Heart left ventricle (tissue), 16 donors: Measurements from ENCODE around the gene GPC6. TPM values are rescaled to one million over a fixed set of nuclear protein-coding genes. Genes with fewer than 3 reads are reported as not detected.

Source experiments
- ATAC-seq, 4 donors: fragments of 200-7000 bp; cut with Tn5 transposase; one replicate each; pipeline ENCODE4 v1.9.1; 2020 to 2022; ENCODE audit warnings: moderate library complexity in 4 of 4, mild to moderate bottlenecking in 3 of 4, moderate number of reproducible peaks in 1 of 4
- DNase-seq, 5 donors: peaks; one replicate each; pipeline ENCODE4 v3.0.0-alpha.2; 2020
- H3K27ac ChIP-seq, 12 donors: fragments of 200-600 bp; sonication (generic) in 4 of 12; one replicate each; pipeline versions ENCODE4 v1.5.0 to v1.8.0; 2016 to 2022; ENCODE audit warnings: mild to moderate bottlenecking in 2 of 12
- H3K27me3 ChIP-seq, 9 donors: fragments of 200-600 bp; sonication (generic) in 2 of 9; one replicate each; pipeline versions ENCODE4 v1.5.1 to v1.8.0; 2016 to 2022; ENCODE audit warnings: mild to moderate bottlenecking in 3 of 9
- H3K36me3 ChIP-seq, 9 donors: fragments of 200-600 bp; sonication (generic) in 2 of 9; one replicate each; pipeline versions ENCODE4 v1.5.0 to v1.8.0; 2018 to 2022; ENCODE audit warnings: mild to moderate bottlenecking in 2 of 9
- H3K4me1 ChIP-seq, 12 donors: fragments of 200-600 bp; sonication (generic) in 4 of 12; one replicate each; pipeline versions ENCODE4 v1.5.0 to v1.8.0; 2016 to 2022; ENCODE audit warnings: mild to moderate bottlenecking in 3 of 12
- H3K4me3 ChIP-seq, 12 donors: fragments of 200-600 bp; sonication (generic) in 4 of 12; one replicate each; pipeline versions ENCODE4 v1.5.0 to v1.8.0; 2017 to 2022; ENCODE audit warnings: mild to moderate bottlenecking in 9 of 12, moderate library complexity in 4 of 12
- H3K9me3 ChIP-seq, 12 donors: fragments of 200-600 bp; sonication (generic) in 4 of 12; one replicate each; pipeline versions ENCODE4 v1.5.0 to v1.8.0; 2016 to 2022; ENCODE audit warnings: mild to moderate bottlenecking in 1 of 12
- POLR2A ChIP-seq, 2 donors: fragments of 450-650 bp; IDR thresholded peaks; one replicate each; pipeline ENCODE4 v1.6.1; 2017; ENCODE audit warnings: antibody characterized with exemption in 2 of 2, mild to moderate bottlenecking in 2 of 2, moderate library complexity in 2 of 2
- WGBS, 4 donors: extraction: QIAGEN DNeasy Blood & Tissue Kit in 2 of 4; methylation state at CpG; one replicate each; pipeline versions ENCODE4 v1.1.5 to v1.1.7; 2013 to 2018; 5-methylcytosine and 5-hydroxymethylcytosine counted together
- intact Hi-C, 10 donors: fragments of 100-400 bp; cut with DNase I; formaldehyde crosslinking; loops; one replicate each; pipeline versions ENCODE4 v1.11.1 to v1.14.2; 2022
- polyA plus RNA-seq, 2 donors: library from polyadenylated mRNA; stranded (reverse); fragments of 200-250 nt; gene quantifications; one replicate each; pipeline ENCODE4 v1.2.3, GENCODE V29; 2013
- total RNA-seq, 9 donors: library from RNA; depleted of rRNA in 2 of 9; stranded (reverse); fragments of >200 nt in 2 of 9; fragmentation: NEBNext Ultra II Directional in 3 of 9; extraction: Animal tissue kit (Norgen Biotek cat#: 25700) in 3 of 9; gene quantifications; one replicate each; pipeline versions ENCODE4 v1.1.0 to v1.2.4, GENCODE V29; 2016 to 2023
- TF ChIP-seq, protein P1 (sequence below), 12 donors: fragments of 200-600 bp; sonication (generic) in 4 of 12; IDR thresholded peaks; one replicate each; pipeline versions ENCODE4 v1.5.0 to v1.8.0; 2018 to 2022; ENCODE audit warnings: antibody characterized with exemption in 12 of 12, mild to moderate bottlenecking in 5 of 12
- donor health status: ischemic (EF 13 %, LVEDD 7.1; RV severe dilation, severe dysfunction).
- donor health status: healthy with polysubstance abuse.
- donor health status: DM: no; HTN: yes; CAD: no.
- donor health status: DM: no; HTN: no; CAD: no.
- donor health status: ischemic (EF 25% LVEDD 6.9; RV normal size, moderate dysfunction).
- donor health status: ischemic (EF 25% LVEDD 5.7; RV mildly dilated, moderate dysfunction).
- donor health status: healthy.
- donor health status: DM: yes; HTN: yes; CAD: no.
- donor health status: ischemic (EF 35%, LVEDD 5.7; RV mildly dilated, moderate dysfunction).
- donor health status: nonischemic (EF 11% LVEDD 7.7; RV severe dilation, severe dysfunction).
- donor health status: DM: yes; HTN: yes; CAD: no.
- donor health status: PGD.
- donor health status: ischemic (EF 29% LVEDD 5.4; RV normal size, mild dysfunction).
- donor health status: nonischemic (EF 23%, LVEDD 6.1; RV moderate dilation, normal function).

GPC6 gene
- total and polyA plus RNA-seq, 11 donors, result 0.08 to 6.2 (median 2.0) TPM

DNA sequence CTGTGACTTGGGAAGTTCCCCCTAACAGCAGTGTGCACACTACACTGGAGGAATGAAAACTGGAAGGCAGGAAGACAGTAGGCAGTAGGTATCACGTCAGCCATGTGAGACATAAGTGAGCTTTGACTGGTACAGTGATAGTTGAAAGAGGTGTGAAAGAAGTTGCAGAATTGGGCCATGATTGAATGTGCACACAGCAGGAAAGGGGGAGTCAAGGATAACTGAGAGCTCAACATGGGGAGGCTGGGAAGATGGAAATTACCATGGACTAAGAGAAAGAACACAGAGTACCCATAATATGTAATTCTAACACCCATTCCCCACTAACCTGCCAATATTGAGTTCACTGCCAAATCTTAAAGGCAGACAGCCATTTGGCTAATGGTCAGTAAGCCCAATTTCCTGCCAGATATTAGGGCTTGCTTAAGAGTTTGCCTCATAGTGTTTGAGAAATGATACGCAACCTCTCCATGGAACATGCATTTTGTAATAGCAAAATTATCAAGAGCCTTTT is 931.2 kb downstream of the GPC6 start:
- 38 to 63% (median 45%) methylated on average over 2 of the region's 2 CpGs for WGBS, 4 donors

DNA sequence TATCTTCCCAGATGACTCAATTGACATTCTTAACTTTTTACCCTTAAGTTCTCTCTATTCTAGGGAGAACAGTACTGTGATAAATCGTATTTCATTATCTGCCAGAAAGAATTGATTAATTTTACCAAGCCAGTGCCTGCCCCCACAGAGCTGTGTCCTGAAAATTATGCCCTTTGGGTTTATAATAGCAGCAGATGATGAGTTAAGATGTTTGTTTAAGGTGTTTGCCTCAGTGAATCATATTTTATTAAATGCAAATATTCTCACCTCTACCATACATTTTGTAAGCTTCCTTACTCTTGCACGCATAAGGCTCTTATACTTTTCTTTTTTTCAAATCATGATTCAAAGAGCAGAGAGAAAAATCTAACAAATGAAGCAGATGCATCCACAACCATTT is 934.3 kb downstream of the GPC6 start:
- 82 to 86% (median 83%) methylated on average over 2 of the region's 2 CpGs for WGBS, 4 donors
- intact Hi-C loops, result no loop called here
- no peak overlapping the region for H3K4me3 ChIP-seq
- H3K36me3 ChIP-seq, result no peaks in the 10 kb centered on the region
- no peaks in the 10 kb centered on the region for H3K27me3 ChIP-seq
- TF ChIP-seq, protein P1, sequence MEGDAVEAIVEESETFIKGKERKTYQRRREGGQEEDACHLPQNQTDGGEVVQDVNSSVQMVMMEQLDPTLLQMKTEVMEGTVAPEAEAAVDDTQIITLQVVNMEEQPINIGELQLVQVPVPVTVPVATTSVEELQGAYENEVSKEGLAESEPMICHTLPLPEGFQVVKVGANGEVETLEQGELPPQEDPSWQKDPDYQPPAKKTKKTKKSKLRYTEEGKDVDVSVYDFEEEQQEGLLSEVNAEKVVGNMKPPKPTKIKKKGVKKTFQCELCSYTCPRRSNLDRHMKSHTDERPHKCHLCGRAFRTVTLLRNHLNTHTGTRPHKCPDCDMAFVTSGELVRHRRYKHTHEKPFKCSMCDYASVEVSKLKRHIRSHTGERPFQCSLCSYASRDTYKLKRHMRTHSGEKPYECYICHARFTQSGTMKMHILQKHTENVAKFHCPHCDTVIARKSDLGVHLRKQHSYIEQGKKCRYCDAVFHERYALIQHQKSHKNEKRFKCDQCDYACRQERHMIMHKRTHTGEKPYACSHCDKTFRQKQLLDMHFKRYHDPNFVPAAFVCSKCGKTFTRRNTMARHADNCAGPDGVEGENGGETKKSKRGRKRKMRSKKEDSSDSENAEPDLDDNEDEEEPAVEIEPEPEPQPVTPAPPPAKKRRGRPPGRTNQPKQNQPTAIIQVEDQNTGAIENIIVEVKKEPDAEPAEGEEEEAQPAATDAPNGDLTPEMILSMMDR (IDR thresholded peaks at IDR 0.05), result no peak
- no peak for TF ChIP-seq POLR2A (IDR thresholded peaks at IDR 0.05)
- ATAC-seq, result no peak
- H3K4me1 ChIP-seq, result no peaks in the 10 kb centered on the region
- no peaks in the 10 kb centered on the region for H3K9me3 ChIP-seq
- H3K27ac ChIP-seq, result no peak overlapping the region
- no peak for DNase-seq

More for the DNA sequence above, 931.2 kb downstream of the GPC6 start:
- Histone ChIP-seq H3K9me3 (no peaks in the 10 kb centered on the region), H3K4me3 (no peak overlapping the region), H3K27ac (no peak overlapping the region), H3K36me3 (no peaks in the 10 kb centered on the region), H3K4me1 (no peaks in the 10 kb centered on the region), H3K27me3 (no peaks in the 10 kb centered on the region)
- DNase-seq, result no peak
- TF ChIP-seq, protein P1 (IDR thresholded peaks at IDR 0.05), result no peak
- no peak for TF ChIP-seq POLR2A (IDR thresholded peaks at IDR 0.05)
- intact Hi-C loops, result no loop called here
- ATAC-seq, result peak; percentile 24 to 82 (median 49)

DNA sequence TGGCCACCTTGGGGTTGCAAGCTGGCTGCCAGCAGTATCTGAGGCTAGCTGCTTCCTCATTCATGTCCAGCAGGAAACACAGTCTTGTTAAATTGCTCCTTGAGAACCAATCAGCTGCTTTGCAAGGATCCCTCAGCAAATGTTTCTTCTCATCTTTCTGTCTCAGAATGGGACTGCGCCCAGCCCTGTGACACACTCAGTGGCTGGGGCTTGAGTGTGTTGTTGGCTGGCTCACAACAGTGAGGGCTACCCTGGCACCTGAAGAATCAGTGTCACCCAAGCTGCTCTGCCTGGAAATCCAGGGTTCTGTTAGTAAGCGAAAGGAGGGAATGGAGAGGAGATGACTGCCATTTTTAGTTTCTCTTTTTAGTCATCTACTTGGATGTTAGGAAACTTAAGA is 935.7 kb downstream of the GPC6 start:
- Histone ChIP-seq H3K27ac (no peak overlapping the region), H3K27me3 (no peaks in the 10 kb centered on the region), H3K36me3 (no peaks in the 10 kb centered on the region), H3K4me3 (no peak overlapping the region), H3K4me1 (no peaks in the 10 kb centered on the region), H3K9me3 (no peaks in the 10 kb centered on the region)
- TF ChIP-seq POLR2A (IDR thresholded peaks at IDR 0.05), result no peak
- TF ChIP-seq, protein P1 (IDR thresholded peaks at IDR 0.05), result no peak
- DNase-seq (peak in 1 of 5 donors; percentile 39), ATAC-seq (peak in 1 of 4 donors; percentile 69)
- 62 to 95% (median 79%) methylated on average over 2 of the region's 2 CpGs for WGBS, 4 donors
- intact Hi-C loops, result no loop called here

DNA sequence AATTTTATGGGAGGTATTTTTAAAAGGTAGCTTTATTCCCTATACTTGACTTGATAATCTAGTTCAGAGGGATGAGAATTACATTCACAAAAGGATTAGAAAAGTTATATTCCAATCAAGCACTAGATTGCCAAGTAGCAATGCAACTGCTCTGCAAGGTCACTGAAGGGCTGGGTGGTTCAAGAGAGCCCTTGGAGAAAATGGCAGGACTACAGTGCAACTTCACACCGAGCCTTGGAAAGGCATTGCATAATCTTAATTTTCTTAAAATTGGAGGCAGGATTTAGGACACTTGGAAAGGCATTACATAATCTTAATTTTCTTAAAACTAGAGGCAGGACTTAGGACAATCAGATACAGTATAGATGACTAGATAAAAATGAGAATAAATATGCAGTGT is 936.9 kb downstream of the GPC6 start:
- H3K27ac ChIP-seq, result no peak overlapping the region
- TF ChIP-seq POLR2A (IDR thresholded peaks at IDR 0.05), result no peak
- TF ChIP-seq, protein P1 (IDR thresholded peaks at IDR 0.05), result no peak
- no peaks in the 10 kb centered on the region for H3K27me3 ChIP-seq
- no peaks in the 10 kb centered on the region for H3K9me3 ChIP-seq
- WGBS, 4 donors, result 74 to 90% (median 86%) methylated on average over 1 of the region's 1 CpG
- intact Hi-C loops, result no loop called here
- DNase-seq (no peak), ATAC-seq (no peak)
- H3K4me1 ChIP-seq, result no peaks in the 10 kb centered on the region
- no peaks in the 10 kb centered on the region for H3K36me3 ChIP-seq
- no peak overlapping the region for H3K4me3 ChIP-seq
